PC-9 (cell line): ENCODE measurements around the gene CEP192. TPM values are rescaled to one million over a fixed set of nuclear protein-coding genes. Genes with fewer than 3 reads are reported as not detected.

Experiments
- BruUV-seq: library from RNA; stranded (reverse); fragments of 400-500 nt; replicated peaks from 2 replicates; lab custom pipeline; 2021; lab: Mats Ljungman, UMichigan
- CTCF ChIA-PET: fragments of 300-600 bp; sonication (Branson Sonifier 250); formaldehyde crosslinking; loops from one replicate; lab custom pipeline; 2022; ENCODE audit warnings: antibody characterized with exemption; lab: Charles Lee
- POLR2A ChIA-PET: fragments of 300-600 bp; sonication (Branson Sonifier 250); formaldehyde crosslinking; loops from one replicate; lab custom pipeline; 2022; ENCODE audit warnings: antibody characterized with exemption; ENCODE audit not compliant: unreplicated experiment; lab: Charles Lee
- DNase-seq, 2 experiments: peaks; one replicate each; pipeline versions ENCODE4 v3.0.0 to v3.0.0-alpha.2; 2015 to 2022; ENCODE audit warnings: mixed read lengths in 1 of 2
- H2AFZ ChIP-seq: fragments of 200-600 bp; sonication (generic); 2 replicates; pipeline ENCODE4 v1.8.1; 2017; ENCODE audit warnings: antibody characterized with exemption
- H3F3A ChIP-seq: fragments of 200-600 bp; sonication (generic); 2 replicates; pipeline ENCODE4 v1.8.1; 2017; ENCODE audit warnings: antibody characterized with exemption, mild to moderate bottlenecking, low read depth; ENCODE audit not compliant: insufficient read depth
- H3K27ac ChIP-seq: fragments of 200-600 bp; sonication (generic); 2 replicates; pipeline ENCODE4 v1.6.1; 2016; ENCODE audit warnings: mixed run types
- H3K27me3 ChIP-seq: fragments of 200-600 bp; sonication (generic); 2 replicates; pipeline ENCODE4 v1.6.1; 2016; ENCODE audit warnings: low read depth, mixed run types; ENCODE audit not compliant: insufficient read depth
- H3K36me3 ChIP-seq: fragments of 200-600 bp; sonication (generic); 2 replicates; pipeline ENCODE4 v1.6.1; 2016; ENCODE audit warnings: low read depth, mixed run types
- H3K4me1 ChIP-seq: fragments of 200-600 bp; sonication (generic); replicated peaks from 2 replicates; pipeline ENCODE4 v1.6.1; 2016; ENCODE audit warnings: mixed run types; ENCODE audit not compliant: insufficient read depth
- H3K4me2 ChIP-seq: fragments of 200-600 bp; sonication (generic); 2 replicates; pipeline ENCODE4 v1.6.1; 2017; ENCODE audit warnings: mixed run types
- H3K4me3 ChIP-seq: fragments of 200-600 bp; sonication (generic); 2 replicates; pipeline ENCODE4 v1.6.1; 2016; ENCODE audit warnings: mixed run types
- H3K79me2 ChIP-seq: fragments of 200-600 bp; sonication (generic); 2 replicates; pipeline ENCODE4 v1.6.1; 2017; ENCODE audit warnings: low read depth, mixed run types
- H3K9me2 ChIP-seq: fragments of 200-600 bp; sonication (generic); 2 replicates; pipeline ENCODE4 v1.8.1; 2017; ENCODE audit warnings: mild to moderate bottlenecking; ENCODE audit not compliant: insufficient read depth
- H3K9me3 ChIP-seq: fragments of 200-600 bp; sonication (generic); 2 replicates; pipeline ENCODE4 v1.8.1; 2016; ENCODE audit warnings: low read depth; ENCODE audit not compliant: insufficient read depth
- H4K20me1 ChIP-seq: fragments of 200-600 bp; sonication (generic); 2 replicates; pipeline ENCODE4 v1.8.1; 2017; ENCODE audit not compliant: insufficient read depth
- EZH2 ChIP-seq: fragments of 200-600 bp; sonication (generic); IDR thresholded peaks from 2 replicates; pipeline ENCODE4 v1.8.0; 2017; ENCODE audit warnings: antibody characterized with exemption, low read depth
- intact Hi-C: fragments of 100-400 bp; cut with micrococcal nuclease; formaldehyde crosslinking; loops from one replicate; pipeline ENCODE4 v1.10.0; 2022; ENCODE audit not compliant: unreplicated experiment
- total RNA-seq: library from RNA; stranded (reverse); gene quantifications from 2 replicates; pipeline ENCODE4 v1.2.3, GENCODE V29; 2021
- TF ChIP-seq, protein P1 (sequence below): fragments of 200-600 bp; sonication (generic); conservative IDR thresholded peaks from 2 replicates; pipeline ENCODE4 v1.6.1; 2017; ENCODE audit warnings: mixed run types, antibody characterized with exemption, mild to moderate bottlenecking, moderate library complexity

CEP192 gene
- total RNA-seq, 1 experiment from 2014 or later: 44.9 TPM

DNA sequence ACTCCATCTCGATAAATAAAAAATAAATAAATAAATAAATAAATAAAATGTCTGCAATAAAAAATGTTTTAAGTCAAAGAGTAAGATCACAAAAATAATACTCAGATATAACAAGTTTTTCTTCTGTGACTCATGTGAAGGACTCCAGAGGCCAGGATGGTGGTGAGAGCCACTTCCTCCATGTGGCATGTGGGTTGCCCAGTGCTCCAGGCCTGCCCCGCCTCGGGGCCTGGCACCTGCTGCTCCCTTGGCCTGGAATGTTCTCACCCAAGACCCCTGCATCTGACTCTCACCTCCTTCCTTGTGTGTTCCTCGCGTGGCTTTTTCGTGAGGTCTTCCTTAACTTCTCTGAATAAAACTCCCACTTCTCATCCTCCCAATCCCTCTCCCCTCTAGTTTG is 150.0 kb downstream of the CEP192 start:
- CTCF ChIA-PET: no interaction called here

DNA sequence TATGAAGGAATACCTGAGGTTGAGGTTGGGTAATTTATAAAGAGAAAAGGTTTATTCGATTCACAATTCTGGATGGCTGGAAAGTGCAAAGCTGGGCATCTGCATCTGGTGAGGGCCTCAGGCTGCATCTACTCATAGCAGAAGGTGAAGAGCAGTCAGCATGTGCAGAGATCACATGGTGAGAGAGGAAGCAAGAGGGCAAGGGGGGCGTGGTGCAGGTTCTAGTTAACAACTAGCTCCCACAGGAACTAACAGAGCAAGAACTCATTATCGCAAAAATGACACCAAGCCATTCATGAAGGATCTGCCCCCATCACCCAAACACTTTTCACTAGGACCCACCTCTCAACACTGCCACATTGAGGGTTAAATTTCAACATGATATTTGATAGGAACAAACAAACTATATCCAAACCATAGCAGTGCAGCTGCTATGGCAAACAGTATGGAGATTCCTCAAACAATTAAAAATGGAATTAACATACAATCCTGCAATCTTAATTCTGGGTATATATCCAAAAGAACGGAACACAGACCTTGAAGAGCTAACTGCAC is 154.6 kb downstream of the CEP192 start:
- no TSS peak for BruUV-seq
- CTCF ChIA-PET: interaction anchor here (1.1 kb wide), 1 partner anchor 14 kb away, joined by 5 read pairs; no protein-coding TSS in a partner anchor

More for the DNA sequence above, 150.0 kb downstream of the CEP192 start:
- Histone ChIP-seq H3K36me3 (no peaks in the 10 kb centered on the region), H3K4me2 (no peak overlapping the region), H3F3A (no peaks in the 10 kb centered on the region), H3K27ac (no peak overlapping the region), H4K20me1 (no peaks in the 10 kb centered on the region), H3K4me3 (no peak overlapping the region), H3K9me2 (no peaks in the 10 kb centered on the region), H3K27me3 (peaks cover 28% of the 10 kb centered on the region), H3K4me1 (0 out of 2 replicates have a peak, but pooled peaks cover 14% of the 10 kb centered on the region), H3K9me3 (peaks cover 6% of the 10 kb centered on the region; the same call in 1 of the 2 replicates), H2AFZ (no peak overlapping the region), H3K79me2 (no peaks in the 10 kb centered on the region)
- POLR2A ChIA-PET: interaction anchor here (0.7 kb wide), 1 partner anchor 340 kb away, joined by 13 read pairs; no protein-coding TSS in a partner anchor
- intact Hi-C loops: no loop called here
- no TSS peak for BruUV-seq
- DNase-seq: no peak
- no peak for TF ChIP-seq EZH2
- TF ChIP-seq, protein P1, sequence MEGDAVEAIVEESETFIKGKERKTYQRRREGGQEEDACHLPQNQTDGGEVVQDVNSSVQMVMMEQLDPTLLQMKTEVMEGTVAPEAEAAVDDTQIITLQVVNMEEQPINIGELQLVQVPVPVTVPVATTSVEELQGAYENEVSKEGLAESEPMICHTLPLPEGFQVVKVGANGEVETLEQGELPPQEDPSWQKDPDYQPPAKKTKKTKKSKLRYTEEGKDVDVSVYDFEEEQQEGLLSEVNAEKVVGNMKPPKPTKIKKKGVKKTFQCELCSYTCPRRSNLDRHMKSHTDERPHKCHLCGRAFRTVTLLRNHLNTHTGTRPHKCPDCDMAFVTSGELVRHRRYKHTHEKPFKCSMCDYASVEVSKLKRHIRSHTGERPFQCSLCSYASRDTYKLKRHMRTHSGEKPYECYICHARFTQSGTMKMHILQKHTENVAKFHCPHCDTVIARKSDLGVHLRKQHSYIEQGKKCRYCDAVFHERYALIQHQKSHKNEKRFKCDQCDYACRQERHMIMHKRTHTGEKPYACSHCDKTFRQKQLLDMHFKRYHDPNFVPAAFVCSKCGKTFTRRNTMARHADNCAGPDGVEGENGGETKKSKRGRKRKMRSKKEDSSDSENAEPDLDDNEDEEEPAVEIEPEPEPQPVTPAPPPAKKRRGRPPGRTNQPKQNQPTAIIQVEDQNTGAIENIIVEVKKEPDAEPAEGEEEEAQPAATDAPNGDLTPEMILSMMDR: no peak

DNA sequence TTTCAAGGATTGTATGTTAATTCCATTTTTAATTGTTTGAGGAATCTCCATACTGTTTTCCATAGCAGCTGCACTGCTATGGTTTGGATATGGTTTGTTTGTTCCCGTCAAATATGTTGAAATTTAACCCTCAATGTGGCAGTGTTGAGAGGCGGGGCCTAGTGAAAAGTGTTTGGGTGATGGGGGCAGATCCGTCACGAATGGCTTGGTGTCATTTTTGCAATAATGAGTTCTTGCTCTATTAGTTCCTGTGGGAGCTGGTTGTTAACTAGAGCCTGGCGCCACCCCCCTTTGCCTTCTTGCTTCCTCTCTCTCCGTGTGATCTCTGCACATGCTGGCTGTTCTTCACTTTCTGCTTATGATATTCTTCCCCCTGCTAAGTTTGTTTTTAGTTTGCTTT is 156.0 kb downstream of the CEP192 start:
- no peak for DNase-seq
- H3K9me2 ChIP-seq: no peaks in the 10 kb centered on the region
- intact Hi-C loops: no loop called here
- H3K27me3 ChIP-seq: peaks cover 14% of the 10 kb centered on the region; the same call in 1 of the 2 replicates
- H3K79me2 ChIP-seq: no peaks in the 10 kb centered on the region
- no peak overlapping the region for H3K4me3 ChIP-seq
- ChIA-PET POLR2A (no interaction called here), CTCF (no interaction called here)
- no TSS peak for BruUV-seq
- H3K27ac ChIP-seq: no peak overlapping the region
- H3K36me3 ChIP-seq: no peaks in the 10 kb centered on the region
- no peak overlapping the region for H3K4me2 ChIP-seq
- peaks cover 6% of the 10 kb centered on the region; the same call in 1 of the 2 replicates for H3K9me3 ChIP-seq
- no peak overlapping the region for H2AFZ ChIP-seq
- H4K20me1 ChIP-seq: no peaks in the 10 kb centered on the region
- TF ChIP-seq EZH2: no peak
- TF ChIP-seq, protein P1: no peak
- no peaks in the 10 kb centered on the region for H3K4me1 ChIP-seq
- H3F3A ChIP-seq: no peaks in the 10 kb centered on the region

More for the DNA sequence above, 154.6 kb downstream of the CEP192 start:
- H3F3A ChIP-seq: no peaks in the 10 kb centered on the region
- intact Hi-C loops: no loop called here
- peaks cover 14% of the 10 kb centered on the region; the same call in 1 of the 2 replicates for H3K27me3 ChIP-seq
- H3K4me2 ChIP-seq: no peak overlapping the region
- H3K79me2 ChIP-seq: no peaks in the 10 kb centered on the region
- H4K20me1 ChIP-seq: no peaks in the 10 kb centered on the region
- H3K4me1 ChIP-seq: no peaks in the 10 kb centered on the region
- H3K9me3 ChIP-seq: peaks cover 6% of the 10 kb centered on the region; the same call in 1 of the 2 replicates
- no peak overlapping the region for H3K4me3 ChIP-seq
- no peaks in the 10 kb centered on the region for H3K36me3 ChIP-seq
- H3K9me2 ChIP-seq: no peaks in the 10 kb centered on the region
- H3K27ac ChIP-seq: no peak overlapping the region
- DNase-seq: no peak
- no peak overlapping the region for H2AFZ ChIP-seq
- POLR2A ChIA-PET: no interaction called here
- no peak for TF ChIP-seq EZH2
- TF ChIP-seq, protein P1: no peak
